Endothelial cell of umbilical vein (primary cell): ENCODE measurements around the gene KCTD16.

ENCODE experiments used
- EZH2 ChIP-seq: IDR thresholded peaks from 2 replicates; pipeline ENCODE4 v1.6.1; 2012; ENCODE audit warnings: borderline replicate concordance, low read depth, mild to moderate bottlenecking, moderate library complexity, low read length, inconsistent platforms; ENCODE audit not compliant: severe bottlenecking
- FOS ChIP-seq: IDR thresholded peaks from 2 replicates; pipeline ENCODE4 v1.6.1; 2011; ENCODE audit warnings: mild to moderate bottlenecking, low read length, moderate library complexity, borderline replicate concordance; ENCODE audit not compliant: insufficient read depth
- JUN ChIP-seq: IDR thresholded peaks from 2 replicates; pipeline ENCODE4 v1.6.1; 2011; ENCODE audit warnings: borderline replicate concordance, low read depth; ENCODE audit not compliant: insufficient read length, insufficient read depth
- MAX ChIP-seq: IDR thresholded peaks from 2 replicates; pipeline ENCODE4 v1.6.1; 2011; ENCODE audit not compliant: insufficient read depth, insufficient read length
- POLR2A ChIP-seq: IDR thresholded peaks from 2 replicates; pipeline ENCODE4 v1.6.1; 2012; ENCODE audit warnings: low read depth, mild to moderate bottlenecking, control low read depth, low read length
- POLR2AphosphoS5 ChIP-seq: IDR thresholded peaks from 2 replicates; pipeline ENCODE4 v1.6.1; 2012; ENCODE audit warnings: low read depth, mild to moderate bottlenecking, control low read depth, low read length, moderate library complexity; ENCODE audit not compliant: insufficient read depth
- TF ChIP-seq, protein P1 (sequence below), 2 donors: IDR thresholded peaks; 1 replicate in 1 of 2; 2 replicates in 1 of 2; pipeline ENCODE4 v1.5.1; 2011; ENCODE audit warnings: low read length in 2 of 2, mild to moderate bottlenecking in 2 of 2, moderate library complexity in 2 of 2, control low read depth in 1 of 2, inconsistent platforms in 1 of 2, low read depth in 1 of 2; ENCODE audit not compliant: insufficient read depth in 1 of 2; ENCODE audit errors: extremely low read depth in 1 of 2

DNA sequence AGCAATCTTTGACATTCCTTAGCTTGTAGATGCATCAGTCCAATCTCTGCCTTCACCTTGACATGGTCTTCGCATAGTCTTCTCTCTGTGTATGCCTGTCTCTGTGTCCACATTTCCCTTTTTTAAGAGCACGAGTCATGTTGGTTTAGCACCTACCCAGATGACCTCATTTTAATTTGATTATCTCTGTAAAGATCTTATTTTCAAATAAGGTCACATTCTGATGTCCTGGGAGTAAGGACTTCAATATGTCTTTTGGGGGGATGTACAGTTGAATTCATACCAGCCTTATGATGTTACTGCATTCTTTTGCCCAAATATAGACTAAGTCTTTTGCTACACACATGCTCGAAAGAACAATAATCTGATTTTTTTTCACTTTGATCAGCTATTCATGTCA, 6.9 kb downstream of the KCTD16 start:
- TF ChIP-seq, protein P1, sequence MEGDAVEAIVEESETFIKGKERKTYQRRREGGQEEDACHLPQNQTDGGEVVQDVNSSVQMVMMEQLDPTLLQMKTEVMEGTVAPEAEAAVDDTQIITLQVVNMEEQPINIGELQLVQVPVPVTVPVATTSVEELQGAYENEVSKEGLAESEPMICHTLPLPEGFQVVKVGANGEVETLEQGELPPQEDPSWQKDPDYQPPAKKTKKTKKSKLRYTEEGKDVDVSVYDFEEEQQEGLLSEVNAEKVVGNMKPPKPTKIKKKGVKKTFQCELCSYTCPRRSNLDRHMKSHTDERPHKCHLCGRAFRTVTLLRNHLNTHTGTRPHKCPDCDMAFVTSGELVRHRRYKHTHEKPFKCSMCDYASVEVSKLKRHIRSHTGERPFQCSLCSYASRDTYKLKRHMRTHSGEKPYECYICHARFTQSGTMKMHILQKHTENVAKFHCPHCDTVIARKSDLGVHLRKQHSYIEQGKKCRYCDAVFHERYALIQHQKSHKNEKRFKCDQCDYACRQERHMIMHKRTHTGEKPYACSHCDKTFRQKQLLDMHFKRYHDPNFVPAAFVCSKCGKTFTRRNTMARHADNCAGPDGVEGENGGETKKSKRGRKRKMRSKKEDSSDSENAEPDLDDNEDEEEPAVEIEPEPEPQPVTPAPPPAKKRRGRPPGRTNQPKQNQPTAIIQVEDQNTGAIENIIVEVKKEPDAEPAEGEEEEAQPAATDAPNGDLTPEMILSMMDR (IDR thresholded peaks at IDR 0.05; ENCODE audit: extremely low read depth in 1 of 2, insufficient read depth in 1 of 2, low read depth in 1 of 2, low read length in 2 of 2): no peak
- TF ChIP-seq POLR2AphosphoS5 (no peak), POLR2A (no peak), MAX (no peak), JUN (no peak), EZH2 (no peak), FOS (no peak)
